ENCODE data around the gene MTUS2. TPM values are rescaled to one million over a fixed set of nuclear protein-coding genes. Genes with fewer than 3 reads are reported as not detected.

MTUS2 gene
- polyA plus RNA-seq, 1 donor from 2014 or later, result 4.4 TPM

DNA sequence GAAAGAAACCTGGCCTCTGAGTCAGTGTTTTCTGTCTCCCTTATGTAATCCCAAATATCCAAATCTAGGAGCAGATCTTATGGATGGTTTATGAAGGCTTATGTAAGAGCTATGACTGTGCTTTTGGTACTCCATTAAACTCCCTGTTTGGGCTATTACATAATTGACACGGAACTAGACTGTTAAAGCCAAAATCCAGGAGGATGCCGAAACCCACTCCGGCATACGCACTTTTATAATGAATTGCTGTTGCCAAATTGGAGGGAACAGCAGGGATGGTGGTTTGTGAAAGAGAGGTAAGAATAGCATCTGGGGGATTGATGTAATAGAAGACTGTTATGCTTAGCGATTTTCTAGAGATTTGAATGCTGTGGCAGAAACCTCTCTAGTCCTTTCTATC lies 2.0 kb downstream of the MTUS2 start:
- Histone ChIP-seq H3K79me2 (replicated peaks; ENCODE audit: insufficient read depth, low read length) (no peaks in the 10 kb centered on the region), H3K9me3 (ENCODE audit: low read length) (no peaks in the 10 kb centered on the region), H3K9ac (ENCODE audit: low read length) (no peak overlapping the region), H4K20me1 (ENCODE audit: insufficient read depth) (no peaks in the 10 kb centered on the region), H3K36me3 (ENCODE audit: insufficient read depth, low read length) (no peaks in the 10 kb centered on the region), H3F3A (ENCODE audit: insufficient read depth, low read length, poor library complexity, severe bottlenecking) (no peaks in the 10 kb centered on the region), H3K4me3 (ENCODE audit: low read length) (no peak overlapping the region), H3K4me2 (ENCODE audit: low read length) (no peak overlapping the region), H2AFZ (ENCODE audit: low read depth, low read length) (no peak overlapping the region), H3K9me2 (ENCODE audit: insufficient read depth, low read length) (no peaks in the 10 kb centered on the region), H3K27ac (ENCODE audit: low read length) (no peak overlapping the region), H3K27me3 (ENCODE audit: insufficient read depth, low read depth, low read length) (peaks cover 32% of the 10 kb centered on the region)
- TF ChIP-seq REST (IDR thresholded peaks at IDR 0.05; ENCODE audit: borderline replicate concordance) (no peak), POLR2AphosphoS5 (IDR thresholded peaks at IDR 0.05) (no peak), EZH2 (IDR thresholded peaks at IDR 0.05; ENCODE audit: borderline replicate concordance, insufficient read depth, low read length, poor library complexity, severe bottlenecking) (no peak), MXI1 (conservative IDR thresholded peaks at IDR 0.05; ENCODE audit: poor library complexity, severe bottlenecking) (no peak), SMC3 (conservative IDR thresholded peaks at IDR 0.05; ENCODE audit: poor library complexity) (no peak), RAD21 (conservative IDR thresholded peaks at IDR 0.05) (no peak)

DNA sequence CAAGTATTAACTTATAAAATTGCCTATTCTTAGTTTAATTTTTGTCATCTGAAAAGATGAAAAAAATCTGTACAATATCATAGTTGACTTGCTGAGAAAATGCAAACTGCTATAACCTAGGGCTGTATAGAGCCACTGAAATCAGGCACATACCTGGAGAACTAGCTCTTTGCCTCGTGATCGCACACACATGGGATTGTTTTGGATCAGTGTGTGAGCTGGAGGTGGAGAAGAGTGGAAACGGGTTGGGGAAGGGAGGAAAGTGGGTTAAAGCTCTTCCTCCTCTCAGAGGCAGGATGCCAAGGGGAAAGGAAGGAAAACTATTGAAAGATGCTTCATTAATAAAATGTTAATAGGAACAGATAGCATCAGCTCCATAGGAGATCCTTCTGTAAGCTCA lies 2.7 kb downstream of the MTUS2 start:
- Histone ChIP-seq H3K79me2 (replicated peaks; ENCODE audit: insufficient read depth, low read length) (no peaks in the 10 kb centered on the region), H3K4me3 (ENCODE audit: low read length) (no peak overlapping the region), H3K27me3 (ENCODE audit: insufficient read depth, low read depth, low read length) (peaks cover 29% of the 10 kb centered on the region), H4K20me1 (ENCODE audit: insufficient read depth) (no peaks in the 10 kb centered on the region), H3K27ac (ENCODE audit: low read length) (no peak overlapping the region), H2AFZ (ENCODE audit: low read depth, low read length) (no peak overlapping the region), H3K4me2 (ENCODE audit: low read length) (no peak overlapping the region), H3F3A (ENCODE audit: insufficient read depth, low read length, poor library complexity, severe bottlenecking) (no peaks in the 10 kb centered on the region), H3K36me3 (ENCODE audit: insufficient read depth, low read length) (no peaks in the 10 kb centered on the region), H3K9ac (ENCODE audit: low read length) (no peak overlapping the region), H3K9me3 (ENCODE audit: low read length) (no peaks in the 10 kb centered on the region), H3K9me2 (ENCODE audit: insufficient read depth, low read length) (no peaks in the 10 kb centered on the region)
- TF ChIP-seq EZH2 (IDR thresholded peaks at IDR 0.05; ENCODE audit: borderline replicate concordance, insufficient read depth, low read length, poor library complexity, severe bottlenecking) (no peak), MXI1 (conservative IDR thresholded peaks at IDR 0.05; ENCODE audit: poor library complexity, severe bottlenecking) (no peak), EP300 (conservative IDR thresholded peaks at IDR 0.05; ENCODE audit: poor library complexity, severe bottlenecking) (no peak), TAF1 (IDR thresholded peaks at IDR 0.05; ENCODE audit: low read depth) (no peak), RAD21 (conservative IDR thresholded peaks at IDR 0.05) (no peak), CTCF (IDR thresholded peaks at IDR 0.05; ENCODE audit: poor library complexity, severe bottlenecking) (no peak), POLR2AphosphoS5 (IDR thresholded peaks at IDR 0.05) (no peak), REST (IDR thresholded peaks at IDR 0.05; ENCODE audit: borderline replicate concordance) (no peak), SMC3 (conservative IDR thresholded peaks at IDR 0.05; ENCODE audit: poor library complexity) (no peak)

All from neural cell (in vitro differentiated cells).